Measurements from ENCODE around the gene CSNK1D.
A peak's percentile ranks its signal among the peaks of the same experiment; 100 is the strongest.

The CSNK1D gene

DNA sequence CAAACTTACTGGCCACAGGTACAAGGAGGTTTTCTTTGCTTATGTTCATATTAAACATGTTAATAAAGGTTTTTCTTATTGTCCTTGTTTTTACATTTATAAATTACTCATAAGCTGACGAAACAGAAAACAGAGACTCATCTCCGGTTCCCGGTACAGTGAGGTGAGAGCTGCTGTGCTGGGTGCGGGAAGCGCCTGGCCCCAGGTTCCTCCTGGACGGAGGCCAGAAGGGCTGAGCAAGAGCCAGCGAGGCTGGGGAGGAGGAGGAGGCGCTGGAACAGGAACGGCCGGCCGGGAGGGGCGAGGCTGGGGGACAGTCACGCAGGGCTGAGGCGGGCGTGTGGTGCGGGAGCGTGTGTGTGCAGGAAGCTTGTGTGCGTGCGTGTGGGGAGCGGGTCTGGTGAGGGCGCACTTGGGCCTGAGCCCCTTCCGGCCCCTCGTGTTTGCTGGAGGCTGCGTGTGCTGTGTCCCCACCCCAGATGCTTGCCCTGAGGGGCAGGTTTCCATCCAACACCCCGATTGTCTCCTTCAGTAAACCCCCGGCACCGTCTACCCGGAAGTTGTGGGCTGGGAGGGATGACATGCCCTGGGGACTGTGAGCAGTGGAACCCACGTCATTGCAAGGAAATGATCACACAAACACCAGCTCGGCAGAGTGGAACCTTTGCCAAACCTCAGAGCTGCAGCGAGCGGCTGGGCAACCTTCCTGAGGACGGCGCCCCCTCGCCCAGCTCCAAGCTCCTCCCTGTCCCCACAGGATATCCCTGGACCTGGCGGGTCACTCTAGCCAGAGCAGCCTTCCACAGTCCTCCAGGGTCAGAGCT, 24.4 kb upstream of the CSNK1D start (continued):
- TF ChIP-seq PRDM10 (tag by site-specific recombination; IDR thresholded peaks at IDR 0.05), result peak; percentile 96
- no peak for TF ChIP-seq ZNF19 (tag by site-specific recombination; IDR thresholded peaks at IDR 0.05; ENCODE audit: low read depth)
- TF ChIP-seq ZNF558 (tag by site-specific recombination; IDR thresholded peaks at IDR 0.05), result no peak
- no peak for TF ChIP-seq YY1 (tag by site-specific recombination; IDR thresholded peaks at IDR 0.05)
- peak; percentile 92 for TF ChIP-seq ZBTB11 (tag by site-specific recombination; conservative IDR thresholded peaks at IDR 0.05; ENCODE audit: low read depth)
- TF ChIP-seq ZIC2 (tag by site-specific recombination; IDR thresholded peaks at IDR 0.05), result no peak
- TF ChIP-seq, protein P1, sequence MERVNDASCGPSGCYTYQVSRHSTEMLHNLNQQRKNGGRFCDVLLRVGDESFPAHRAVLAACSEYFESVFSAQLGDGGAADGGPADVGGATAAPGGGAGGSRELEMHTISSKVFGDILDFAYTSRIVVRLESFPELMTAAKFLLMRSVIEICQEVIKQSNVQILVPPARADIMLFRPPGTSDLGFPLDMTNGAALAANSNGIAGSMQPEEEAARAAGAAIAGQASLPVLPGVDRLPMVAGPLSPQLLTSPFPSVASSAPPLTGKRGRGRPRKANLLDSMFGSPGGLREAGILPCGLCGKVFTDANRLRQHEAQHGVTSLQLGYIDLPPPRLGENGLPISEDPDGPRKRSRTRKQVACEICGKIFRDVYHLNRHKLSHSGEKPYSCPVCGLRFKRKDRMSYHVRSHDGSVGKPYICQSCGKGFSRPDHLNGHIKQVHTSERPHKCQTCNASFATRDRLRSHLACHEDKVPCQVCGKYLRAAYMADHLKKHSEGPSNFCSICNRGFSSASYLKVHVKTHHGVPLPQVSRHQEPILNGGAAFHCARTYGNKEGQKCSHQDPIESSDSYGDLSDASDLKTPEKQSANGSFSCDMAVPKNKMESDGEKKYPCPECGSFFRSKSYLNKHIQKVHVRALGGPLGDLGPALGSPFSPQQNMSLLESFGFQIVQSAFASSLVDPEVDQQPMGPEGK (tag by site-specific recombination; IDR thresholded peaks at IDR 0.05), result peak; percentile 95
- TF ChIP-seq ZNF16 (tag by site-specific recombination; IDR thresholded peaks at IDR 0.05; ENCODE audit: low read depth), result no peak
- no peak for TF ChIP-seq ZNF175 (tag by site-specific recombination; IDR thresholded peaks at IDR 0.05)
- TF ChIP-seq ZNF623 (tag by site-specific recombination; IDR thresholded peaks at IDR 0.05), result no peak
- TF ChIP-seq KLF8 (tag by site-specific recombination; IDR thresholded peaks at IDR 0.05), result peak; percentile 50; the same call in 1 of the 2 replicates
- TF ChIP-seq ZNF266 (tag by site-specific recombination; IDR thresholded peaks at IDR 0.05; ENCODE audit: low read depth), result peak; percentile 100
- TF ChIP-seq SP3 (tag by site-specific recombination; IDR thresholded peaks at IDR 0.05), result peak; percentile 45
- no peak for TF ChIP-seq ZNF645 (tag by site-specific recombination; IDR thresholded peaks at IDR 0.05)
- TF ChIP-seq ZNF416 (tag by site-specific recombination; IDR thresholded peaks at IDR 0.05), result no peak
- no peak for TF ChIP-seq ZNF114 (tag by site-specific recombination; IDR thresholded peaks at IDR 0.05)
